ENCODE results near the gene ABCA7.

DNA sequence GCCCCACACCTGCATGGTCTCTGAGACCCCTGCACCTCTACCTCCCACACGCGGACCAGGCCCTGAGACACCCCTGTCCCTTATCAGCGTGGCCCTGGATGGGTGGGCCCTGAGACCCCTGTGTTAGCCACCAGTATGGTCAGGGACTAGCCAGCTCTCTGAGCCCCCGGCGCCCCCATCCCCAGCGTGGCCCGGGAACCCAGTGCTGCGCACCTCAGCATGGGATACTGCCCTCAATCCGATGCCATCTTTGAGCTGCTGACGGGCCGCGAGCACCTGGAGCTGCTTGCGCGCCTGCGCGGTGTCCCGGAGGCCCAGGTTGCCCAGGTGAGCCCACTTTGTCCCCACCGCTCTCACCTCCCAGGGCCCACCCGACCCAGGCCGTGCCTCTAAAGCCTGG lies 22.1 kb downstream of the ABCA7 start:
- TF ChIP-seq, protein P1, sequence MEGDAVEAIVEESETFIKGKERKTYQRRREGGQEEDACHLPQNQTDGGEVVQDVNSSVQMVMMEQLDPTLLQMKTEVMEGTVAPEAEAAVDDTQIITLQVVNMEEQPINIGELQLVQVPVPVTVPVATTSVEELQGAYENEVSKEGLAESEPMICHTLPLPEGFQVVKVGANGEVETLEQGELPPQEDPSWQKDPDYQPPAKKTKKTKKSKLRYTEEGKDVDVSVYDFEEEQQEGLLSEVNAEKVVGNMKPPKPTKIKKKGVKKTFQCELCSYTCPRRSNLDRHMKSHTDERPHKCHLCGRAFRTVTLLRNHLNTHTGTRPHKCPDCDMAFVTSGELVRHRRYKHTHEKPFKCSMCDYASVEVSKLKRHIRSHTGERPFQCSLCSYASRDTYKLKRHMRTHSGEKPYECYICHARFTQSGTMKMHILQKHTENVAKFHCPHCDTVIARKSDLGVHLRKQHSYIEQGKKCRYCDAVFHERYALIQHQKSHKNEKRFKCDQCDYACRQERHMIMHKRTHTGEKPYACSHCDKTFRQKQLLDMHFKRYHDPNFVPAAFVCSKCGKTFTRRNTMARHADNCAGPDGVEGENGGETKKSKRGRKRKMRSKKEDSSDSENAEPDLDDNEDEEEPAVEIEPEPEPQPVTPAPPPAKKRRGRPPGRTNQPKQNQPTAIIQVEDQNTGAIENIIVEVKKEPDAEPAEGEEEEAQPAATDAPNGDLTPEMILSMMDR (IDR thresholded peaks at IDR 0.05): no peak
- TF ChIP-seq POLR2AphosphoS5 (IDR thresholded peaks at IDR 0.05): no peak
- TF ChIP-seq POLR2A (IDR thresholded peaks at IDR 0.05; ENCODE audit: low read depth): no peak

All from esophagus muscularis mucosa (tissue), 3 donors.